ENCODE results near the gene TNFRSF18.

GRCh38 chr1:1176931-1177330 is 29.5 kb downstream of the TNFRSF18 start:
- TF ChIP-seq CTCF (IDR thresholded peaks at IDR 0.05; ENCODE audit: poor library complexity, severe bottlenecking) (no peak), REST (IDR thresholded peaks at IDR 0.05; ENCODE audit: borderline replicate concordance) (no peak), EZH2 (IDR thresholded peaks at IDR 0.05; ENCODE audit: borderline replicate concordance, insufficient read depth, low read length, poor library complexity, severe bottlenecking) (no peak)

Measured in neural cell (in vitro differentiated cells).